Islet precursor cell (in vitro differentiated cells): Measurements from ENCODE around the gene OPRD1.
A peak's percentile ranks its signal among the peaks of the same experiment; 100 is the strongest.
"Not testable (repeated sequence)": the region's sequence is repeated elsewhere in the genome, so short reads cannot be mapped to it uniquely, and the experiment has no call there.

Source experiments
- DNase-seq: peaks from one replicate; pipeline ENCODE4 v3.0.0-alpha.2; 2018

The OPRD1 gene

DNA sequence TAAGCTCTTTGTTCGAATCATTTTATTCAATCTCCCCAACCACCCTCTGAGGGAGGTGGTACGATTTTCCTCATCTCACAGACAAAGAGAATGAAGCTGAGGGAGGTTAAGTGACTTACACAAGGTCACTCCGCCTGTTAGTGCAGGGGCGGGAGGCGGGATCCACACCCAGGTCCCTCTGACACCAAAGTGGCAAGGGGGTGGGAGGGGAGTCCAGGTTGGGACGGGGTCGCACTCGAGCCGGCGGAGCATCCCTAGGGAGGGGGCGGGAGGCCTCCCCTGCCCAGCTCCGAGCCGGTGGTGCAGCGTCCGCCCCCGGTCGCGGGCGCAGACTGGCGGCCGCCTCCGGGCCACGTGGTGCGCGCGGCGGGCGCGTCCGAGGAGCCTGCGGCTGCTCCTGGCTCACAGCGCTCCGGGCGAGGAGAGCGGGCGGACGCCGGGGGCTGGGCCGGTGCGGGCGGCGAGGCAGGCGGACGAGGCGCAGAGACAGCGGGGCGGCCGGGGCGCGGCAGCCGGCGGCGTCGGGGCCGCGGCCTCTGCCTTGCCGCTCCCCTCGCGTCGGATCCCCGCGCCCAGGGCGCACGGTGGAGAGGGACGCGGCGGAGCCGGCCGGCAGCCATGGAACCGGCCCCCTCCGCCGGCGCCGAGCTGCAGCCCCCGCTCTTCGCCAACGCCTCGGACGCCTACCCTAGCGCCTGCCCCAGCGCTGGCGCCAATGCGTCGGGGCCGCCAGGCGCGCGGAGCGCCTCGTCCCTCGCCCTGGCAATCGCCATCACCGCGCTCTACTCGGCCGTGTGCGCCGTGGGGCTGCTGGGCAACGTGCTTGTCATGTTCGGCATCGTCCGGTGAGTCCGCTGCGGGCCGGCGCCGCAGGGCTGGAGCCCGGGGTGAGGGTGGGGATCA lies at the start of gene OPRD1:
TSS of gene OPRD1 (plus strand) at position 405 of the 903 bp plus-strand sequence. CDS start at position 619, 214 bp downstream.
- DNase-seq = no peak

DNA sequence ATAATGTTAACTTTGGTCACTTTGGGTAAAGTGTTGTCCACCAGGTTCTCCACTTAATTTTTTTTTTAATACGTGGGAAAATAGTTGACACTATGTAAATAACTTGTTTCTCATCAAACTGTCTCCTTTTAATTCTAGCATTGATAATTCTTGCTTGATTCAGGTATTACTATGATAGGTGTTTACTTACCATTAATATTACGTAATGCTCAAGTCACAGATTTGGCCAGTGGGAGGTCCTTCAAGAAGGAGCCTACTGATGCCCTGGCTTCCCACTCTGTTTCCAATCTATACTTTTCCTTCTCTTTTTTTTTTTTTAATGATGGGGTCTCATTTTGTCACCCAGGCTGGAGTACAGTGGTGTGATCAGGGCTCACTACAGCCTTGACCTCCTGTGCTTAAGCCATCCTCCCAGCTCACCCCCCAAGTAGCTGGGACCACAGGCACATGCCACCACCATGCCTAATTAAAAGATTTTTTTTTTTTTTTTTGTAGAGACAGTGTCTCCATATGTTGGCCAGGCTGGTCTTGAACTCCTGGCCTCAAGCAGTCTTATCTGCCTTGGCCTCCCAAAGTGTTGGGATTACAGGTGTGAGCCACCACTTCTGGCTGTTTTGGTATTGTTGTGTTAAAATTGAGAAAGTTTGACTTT lies 45.3 kb upstream of the OPRD1 start:
- DNase-seq = no peak

DNA sequence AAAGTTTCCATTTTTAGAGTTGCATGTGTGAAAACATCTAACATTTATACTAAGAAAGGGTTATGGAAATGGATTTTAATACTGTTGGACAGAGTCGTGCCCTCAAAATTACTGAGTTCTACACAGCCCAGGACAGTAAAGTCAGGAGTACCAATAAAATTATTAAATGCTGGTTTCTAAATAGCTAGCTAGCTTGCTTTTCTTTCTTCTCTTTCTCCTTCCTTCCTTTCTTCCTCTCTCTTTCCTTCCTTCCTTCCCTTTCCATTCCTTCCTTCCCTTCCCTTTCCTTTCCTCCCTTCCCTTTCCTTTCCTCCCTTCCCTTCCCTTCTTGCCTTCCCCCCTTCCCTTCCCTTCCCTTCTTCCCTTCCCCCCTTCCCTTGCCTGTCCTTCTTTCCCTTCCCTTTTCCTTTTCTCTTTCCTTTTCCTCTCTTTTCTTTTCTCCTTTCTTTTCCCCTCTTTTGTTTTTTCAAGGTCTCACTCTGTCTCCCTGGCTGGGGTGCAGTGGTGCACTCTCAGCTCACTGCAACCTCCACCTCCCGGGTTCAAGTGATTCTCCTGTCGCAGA lies 41.3 kb upstream of the OPRD1 start:
- no peak for DNase-seq

DNA sequence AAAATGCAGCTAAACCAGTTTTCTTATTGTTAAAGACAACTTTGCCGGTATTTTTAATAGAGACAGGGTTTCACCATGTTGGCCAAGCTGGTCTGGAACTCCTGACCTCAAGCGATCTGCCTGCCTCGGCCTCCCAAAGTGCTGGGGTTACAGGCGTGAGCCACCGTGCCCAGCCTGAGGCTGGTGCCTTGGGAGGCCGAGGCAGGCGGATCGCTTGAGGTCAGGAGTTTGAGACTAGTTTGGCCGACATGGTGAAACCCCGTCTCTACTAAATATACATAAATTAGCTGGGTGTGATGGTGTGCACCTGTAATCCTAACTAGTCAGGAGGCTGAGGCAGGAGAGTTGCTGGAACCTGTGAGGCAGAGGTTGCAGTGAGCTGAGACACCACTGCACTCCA lies 40.0 kb upstream of the OPRD1 start:
- not testable (repeated sequence) for DNase-seq

DNA sequence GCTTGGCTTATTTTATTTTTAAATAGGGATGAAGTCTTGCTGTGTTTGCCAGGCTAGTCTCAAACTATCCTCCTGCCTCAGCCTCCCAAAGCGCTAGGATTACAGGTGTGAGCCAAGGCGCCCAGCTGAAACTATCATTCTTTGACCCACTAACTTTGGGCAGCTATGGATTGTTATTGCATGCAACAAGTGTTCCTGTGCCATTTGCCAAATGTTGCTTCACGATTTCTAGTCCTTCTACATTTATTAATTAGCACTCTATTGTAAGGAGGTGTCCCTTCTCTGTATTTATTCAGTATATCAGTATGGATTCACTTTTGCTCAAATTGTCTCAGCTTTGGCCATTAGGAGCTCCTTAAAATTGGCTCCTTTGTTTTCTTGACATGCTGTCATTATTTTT lies 38.9 kb upstream of the OPRD1 start:
- no peak for DNase-seq

DNA sequence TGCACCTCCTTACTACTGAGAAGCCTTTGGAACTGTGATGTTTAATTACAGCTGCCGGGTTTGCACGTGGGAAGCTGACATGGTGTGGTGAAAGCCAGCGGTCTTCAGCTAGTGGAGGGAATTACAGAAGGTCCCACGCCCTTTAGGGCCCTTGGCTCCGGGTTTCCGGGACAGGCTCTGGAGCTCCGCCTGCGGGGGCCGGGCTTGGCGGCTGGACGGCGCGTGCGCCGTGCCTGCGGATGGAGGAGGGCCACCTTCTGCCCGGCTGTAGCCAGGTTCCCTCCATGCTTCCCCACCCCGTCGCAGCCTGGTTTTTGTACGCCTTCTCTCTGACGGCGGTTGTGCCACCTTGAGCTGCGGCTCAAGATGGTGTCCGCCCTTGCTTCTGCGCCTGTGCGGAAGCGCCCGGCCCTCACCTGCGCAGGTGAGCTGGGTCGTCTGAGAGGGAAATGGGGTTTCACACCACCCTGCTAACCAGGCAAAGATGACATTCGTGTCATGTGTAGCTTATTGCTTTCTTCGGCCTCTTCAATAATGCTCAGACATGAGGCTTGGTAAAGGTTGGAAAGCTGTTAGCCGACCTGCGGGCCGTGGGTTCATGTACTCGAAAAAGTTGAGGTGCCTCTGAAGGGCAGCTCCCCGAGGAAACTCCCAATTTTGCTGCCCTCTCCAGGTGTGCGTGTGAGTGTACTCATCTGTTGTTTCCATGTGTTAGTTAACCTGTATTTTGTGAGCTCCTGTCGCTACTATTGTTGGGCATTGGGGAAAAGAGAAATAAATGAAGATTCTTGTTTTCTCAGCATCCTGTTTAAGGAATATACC lies 36.6 kb upstream of the OPRD1 start:
- peak; percentile 84 for DNase-seq

DNA sequence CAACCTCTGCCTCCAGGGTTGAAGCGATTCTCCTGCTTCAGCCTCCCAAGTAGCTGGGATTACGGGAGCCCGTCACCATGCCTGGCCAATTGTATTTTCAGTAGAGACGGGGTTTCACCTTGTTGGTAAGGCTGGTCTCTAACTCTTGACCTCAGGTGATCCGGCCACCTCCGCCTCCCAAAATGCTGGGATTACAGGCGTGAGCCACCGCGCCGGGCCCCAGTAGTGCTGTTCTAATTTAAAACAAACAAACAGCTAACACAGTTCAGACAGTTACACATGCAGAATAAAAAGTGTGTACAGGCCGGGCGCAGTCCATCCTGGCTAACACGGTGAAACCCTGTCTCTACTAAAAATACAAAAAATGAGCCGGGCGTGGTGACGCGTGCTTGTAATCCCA lies 35.6 kb upstream of the OPRD1 start:
- no peak for DNase-seq

DNA sequence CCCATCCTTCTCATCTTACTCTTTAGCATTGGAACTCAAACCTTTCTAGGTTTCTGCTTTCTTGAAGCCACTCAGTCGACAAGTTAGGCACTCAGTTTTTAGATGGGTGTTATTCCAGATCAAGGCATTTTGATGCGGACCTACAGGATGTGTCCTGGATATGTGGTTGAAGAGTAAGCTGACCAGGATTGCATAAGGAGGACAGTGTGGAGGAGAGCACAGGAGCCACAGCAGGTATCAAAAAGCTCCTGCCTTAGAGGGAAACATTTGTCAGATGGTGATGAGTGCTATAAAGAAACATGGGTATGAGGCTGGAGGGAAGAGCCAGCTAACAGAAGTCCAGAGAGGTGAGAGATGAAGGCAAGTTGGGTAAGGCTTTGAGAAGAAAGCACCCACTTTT lies 33.9 kb upstream of the OPRD1 start:
- no peak for DNase-seq

DNA sequence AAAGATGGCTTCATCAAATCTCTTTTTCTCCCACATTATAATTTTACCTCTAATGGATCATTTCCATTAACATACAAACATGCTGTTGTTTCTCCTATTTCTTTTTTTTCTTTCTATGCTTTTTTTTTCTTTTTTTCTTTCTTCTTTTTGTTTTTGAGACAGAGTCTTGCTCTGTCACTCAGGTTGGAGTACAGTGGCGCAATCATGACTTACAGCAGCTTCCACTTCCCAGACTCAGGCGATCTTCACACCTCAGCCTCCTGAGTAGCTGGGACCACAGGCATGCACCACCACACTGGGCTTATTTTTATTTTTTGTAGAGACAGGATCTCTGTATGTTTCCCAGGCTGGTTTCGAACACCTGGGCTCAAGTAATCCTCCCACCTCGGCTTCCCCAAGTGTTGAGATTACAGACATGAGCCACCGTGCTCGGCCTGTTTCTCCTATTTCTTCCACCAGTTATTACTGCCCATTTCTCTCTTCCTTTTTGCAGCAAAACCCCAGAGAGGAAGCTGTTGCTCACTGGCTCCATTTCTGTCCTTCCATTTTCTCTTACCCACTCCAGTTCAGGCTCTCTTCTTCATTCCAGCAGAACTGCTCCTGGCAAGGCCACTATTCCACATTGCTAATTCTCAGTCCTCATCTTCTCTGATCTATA lies 32.1 kb upstream of the OPRD1 start:
- no peak for DNase-seq

DNA sequence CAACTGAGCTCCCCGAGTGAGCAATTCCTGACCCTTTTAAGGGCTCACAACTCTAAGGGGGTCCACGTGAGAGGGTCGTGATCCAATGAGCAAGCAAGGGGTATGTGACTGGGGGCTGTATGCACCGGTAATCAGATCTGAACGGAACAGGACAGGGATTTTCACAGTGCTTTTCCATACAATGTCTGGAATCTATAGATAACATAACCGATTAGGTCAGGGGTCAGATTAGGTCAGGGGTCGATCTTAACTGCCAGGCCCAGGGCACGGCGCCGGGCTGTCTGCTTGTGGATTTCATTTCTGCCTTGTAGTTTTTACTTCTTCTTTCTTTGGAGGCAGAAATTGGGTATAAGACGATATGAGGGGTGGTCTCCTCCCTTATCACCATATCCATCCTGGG lies 30.7 kb upstream of the OPRD1 start:
- DNase-seq = no peak

DNA sequence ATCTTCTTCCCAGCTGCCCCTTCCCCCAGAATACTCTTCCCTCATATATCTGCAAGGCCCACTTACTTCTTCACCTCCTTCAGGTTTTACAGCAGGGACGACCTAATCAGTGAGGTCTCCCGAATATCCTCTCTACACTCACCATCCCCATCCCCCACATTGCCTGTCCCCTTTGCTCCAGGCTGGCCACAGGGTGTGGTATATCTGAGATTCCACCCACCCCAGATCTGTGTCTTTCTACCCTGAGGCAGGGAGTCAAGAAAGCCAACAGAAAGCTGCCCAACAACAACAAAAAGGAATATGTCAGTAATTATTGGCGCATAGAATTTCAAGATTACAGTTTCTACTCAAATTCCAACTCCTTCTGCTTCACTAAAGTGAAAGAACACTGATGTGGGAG lies 30.0 kb upstream of the OPRD1 start:
- peak; percentile 71 for DNase-seq

DNA sequence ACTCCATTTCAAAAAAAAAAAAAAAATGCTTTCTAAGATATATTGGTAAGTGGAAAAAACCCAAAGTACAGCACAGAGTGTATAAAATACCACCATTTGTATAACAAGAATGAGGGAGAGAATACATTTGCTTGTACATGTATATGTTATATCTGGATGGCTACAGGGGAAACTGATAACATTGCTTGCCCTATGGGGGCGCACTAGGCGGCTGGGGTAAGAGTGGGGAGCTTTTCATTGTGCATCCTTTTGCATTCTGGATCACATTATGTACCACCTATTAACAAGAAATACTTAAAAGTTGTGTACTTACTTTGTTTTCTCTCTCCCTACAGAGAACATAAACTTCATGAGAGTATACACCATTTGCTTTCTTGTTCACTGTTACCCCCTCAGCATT lies 28.6 kb upstream of the OPRD1 start:
- no peak for DNase-seq

DNA sequence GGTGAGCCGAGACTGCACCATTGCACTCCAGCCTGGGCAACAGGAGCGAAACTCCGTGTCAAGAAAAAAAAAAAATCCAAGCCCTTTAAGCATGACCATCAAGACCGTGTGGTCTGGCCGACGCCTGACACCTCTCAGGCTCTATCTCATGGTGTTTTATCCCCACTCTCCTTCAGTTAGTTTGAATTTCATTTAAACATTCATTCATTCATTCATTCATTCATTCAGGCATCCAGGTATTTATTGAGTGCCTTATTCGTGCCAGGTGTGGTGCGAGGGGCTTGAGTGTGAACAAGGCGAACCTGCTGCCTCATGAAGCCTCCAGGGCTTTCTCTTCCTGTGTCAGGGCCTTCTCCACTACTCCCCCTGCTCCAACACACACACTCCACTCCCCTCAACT lies 22.6 kb upstream of the OPRD1 start:
- DNase-seq = no peak

DNA sequence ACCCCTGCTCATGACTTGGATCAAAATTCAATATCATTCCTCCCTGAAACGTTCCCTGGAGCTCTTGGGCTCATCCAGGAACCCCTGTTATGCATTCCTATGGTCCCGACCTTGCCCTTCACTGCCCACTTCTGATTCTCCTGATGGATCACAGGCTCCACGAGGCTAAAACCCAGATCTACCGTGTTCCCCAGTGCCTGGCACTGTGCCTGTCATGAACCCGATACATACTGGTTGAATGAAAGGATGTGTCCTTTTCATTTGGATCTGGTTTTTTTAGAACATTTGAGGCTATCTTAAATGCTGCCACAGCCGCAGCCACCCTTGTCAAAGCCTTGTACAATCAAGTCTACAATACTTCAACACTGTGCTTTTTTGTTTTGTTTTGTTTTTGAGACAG lies 22.2 kb upstream of the OPRD1 start:
- DNase-seq = no peak

DNA sequence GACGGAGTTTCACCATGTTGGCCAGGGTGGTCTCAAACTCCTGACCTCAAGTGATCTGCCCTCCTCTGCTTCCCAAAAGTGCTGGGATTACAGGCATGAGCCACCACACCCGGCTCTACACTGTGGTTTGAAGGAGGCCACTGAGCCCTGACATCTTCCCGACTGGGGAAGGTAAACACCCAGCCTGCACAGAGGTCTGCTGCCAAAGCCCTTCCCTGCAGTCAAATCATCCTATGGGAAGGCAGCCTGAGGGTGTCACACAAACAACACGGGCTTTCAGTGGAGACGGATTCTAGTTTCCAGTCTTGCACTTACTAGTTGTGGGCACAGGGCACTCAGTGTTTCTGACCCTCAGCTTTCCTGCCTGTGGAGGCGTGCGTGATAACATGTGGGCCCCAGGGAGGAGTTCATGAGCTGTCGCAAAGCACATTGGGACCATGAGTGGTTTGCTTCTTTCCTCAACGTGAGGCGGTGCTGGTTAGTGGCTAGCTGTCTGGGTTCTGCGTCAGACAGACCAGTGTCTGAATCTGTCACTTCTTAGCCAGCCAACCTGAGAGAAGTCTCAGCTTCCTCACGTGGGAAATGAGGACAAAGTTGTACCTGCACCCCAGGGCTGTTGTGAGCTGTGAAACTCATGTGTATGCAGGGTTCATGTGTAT lies 21.5 kb upstream of the OPRD1 start:
- DNase-seq = no peak

DNA sequence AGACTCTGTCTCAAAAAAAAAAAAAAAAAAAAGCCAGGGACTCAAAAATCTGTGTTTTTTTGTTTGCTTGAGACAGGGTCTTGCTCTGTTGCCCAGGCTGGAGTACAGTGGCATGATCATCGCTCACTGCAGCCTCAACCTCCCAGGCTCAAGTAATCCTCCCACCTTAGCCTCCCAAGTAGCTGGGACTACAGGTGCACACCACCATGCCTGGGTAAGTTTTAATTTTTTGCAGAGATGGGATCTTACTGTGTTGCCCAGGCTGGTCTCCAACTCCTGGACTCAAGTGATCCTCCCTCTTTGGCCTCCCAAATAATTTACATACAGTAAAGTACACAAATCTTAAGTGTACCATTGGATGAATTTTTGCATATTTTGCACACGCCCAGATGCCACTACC lies 20.0 kb upstream of the OPRD1 start:
- DNase-seq = not testable (repeated sequence)

DNA sequence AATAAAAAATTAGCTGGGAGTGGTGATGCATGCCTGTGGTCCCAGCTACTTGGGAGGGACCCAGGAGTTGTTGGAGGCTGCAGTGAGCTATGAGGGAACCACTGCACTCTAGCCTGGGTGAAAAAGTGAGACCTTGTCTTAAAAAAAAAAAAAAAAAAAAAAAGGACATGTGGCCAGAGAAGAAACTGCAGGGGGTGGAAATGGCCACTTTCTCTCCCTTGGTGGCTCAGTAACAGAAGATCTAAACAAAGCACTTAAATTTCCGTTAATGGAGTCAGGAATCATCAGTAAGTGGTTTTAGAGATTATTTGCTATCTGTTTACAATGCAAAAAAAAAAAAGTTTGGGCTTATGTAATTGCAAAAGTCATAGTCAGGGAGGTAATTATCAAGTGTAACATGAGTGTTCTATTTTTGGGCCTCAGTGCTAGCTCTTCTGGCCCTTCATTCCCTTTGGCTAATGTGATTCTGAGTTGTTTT lies 19.3 kb upstream of the OPRD1 start:
- DNase-seq = no peak

DNA sequence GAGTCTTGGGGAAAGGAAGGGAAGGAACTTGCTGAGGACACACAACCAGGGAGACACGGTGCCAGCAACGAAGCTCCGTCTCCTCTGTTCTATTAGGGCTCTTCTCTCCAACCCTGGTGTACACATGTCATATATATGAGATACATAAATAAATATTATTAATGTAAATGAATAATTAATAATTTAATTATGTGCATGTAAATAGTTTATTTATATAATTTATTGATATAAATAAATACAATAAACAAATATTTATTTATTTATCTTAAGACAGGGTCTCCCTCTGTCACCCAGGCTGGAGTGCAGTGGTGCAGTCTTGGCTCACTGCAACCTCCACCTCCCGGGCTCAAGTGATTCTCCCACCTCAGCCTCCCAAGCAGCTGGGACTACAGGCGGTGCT lies 17.4 kb upstream of the OPRD1 start:
- not testable (repeated sequence) for DNase-seq

DNA sequence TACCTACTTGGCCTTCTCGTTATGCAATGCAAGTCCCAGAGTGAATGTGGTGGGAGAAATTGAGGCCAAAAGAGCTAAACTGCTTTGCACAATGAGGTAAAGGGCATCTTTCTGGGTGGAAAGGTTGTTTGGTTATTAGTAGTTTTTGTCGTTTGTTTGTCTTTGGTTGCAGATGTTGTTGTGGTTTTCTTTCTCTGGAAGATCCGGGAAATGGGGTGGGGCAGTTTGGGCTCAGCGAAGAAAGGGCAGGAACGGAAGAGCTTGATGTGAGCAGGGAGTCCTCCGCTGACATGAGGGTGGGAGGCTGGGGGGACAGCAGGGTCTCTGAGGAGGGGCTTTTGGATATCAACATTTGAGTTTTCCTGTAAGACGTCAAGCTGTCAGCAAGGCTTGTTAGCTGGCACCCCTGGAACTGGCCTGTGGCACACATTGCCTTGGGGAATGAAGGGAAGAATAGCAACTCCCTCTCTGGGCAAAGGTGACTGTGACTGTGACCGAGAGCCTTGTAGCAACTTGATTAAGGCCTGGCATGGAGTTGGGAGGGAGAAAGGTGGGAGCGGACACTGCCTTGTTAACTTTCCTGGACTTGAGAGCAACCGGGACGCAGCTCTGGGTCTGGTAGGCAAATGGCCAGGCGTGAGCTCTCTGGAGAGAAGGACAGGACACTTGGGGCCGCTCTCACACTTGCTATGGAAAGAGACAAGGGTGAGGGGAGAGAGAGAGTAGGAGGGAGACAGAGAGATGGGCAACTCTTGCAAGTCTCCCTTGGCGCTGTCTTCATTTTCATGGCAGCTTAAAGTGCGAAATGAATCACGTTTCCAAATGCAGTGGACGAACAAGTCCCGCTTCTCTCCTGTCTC lies 15.4 kb upstream of the OPRD1 start:
- DNase-seq = no peak

DNA sequence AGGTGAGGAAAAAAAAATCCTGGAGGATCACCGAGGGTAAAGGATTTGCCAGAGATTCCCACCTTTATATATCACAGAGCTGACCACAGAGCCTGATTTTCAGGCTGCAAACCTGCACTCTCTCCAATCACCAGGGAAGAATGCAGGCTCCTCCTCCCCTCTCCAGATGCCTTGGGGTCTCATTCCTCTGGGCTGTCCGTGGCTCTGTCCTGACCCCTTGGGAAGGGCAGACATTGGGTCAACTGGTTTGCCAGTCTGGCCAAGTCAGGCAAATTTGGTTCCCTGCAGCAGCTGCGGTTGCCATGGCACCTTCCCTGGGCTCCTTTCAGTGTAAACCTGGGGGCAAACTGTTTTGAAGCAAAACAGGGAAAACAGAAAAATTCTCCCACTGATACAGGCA lies 11.6 kb upstream of the OPRD1 start:
- peak; percentile 81 for DNase-seq

DNA sequence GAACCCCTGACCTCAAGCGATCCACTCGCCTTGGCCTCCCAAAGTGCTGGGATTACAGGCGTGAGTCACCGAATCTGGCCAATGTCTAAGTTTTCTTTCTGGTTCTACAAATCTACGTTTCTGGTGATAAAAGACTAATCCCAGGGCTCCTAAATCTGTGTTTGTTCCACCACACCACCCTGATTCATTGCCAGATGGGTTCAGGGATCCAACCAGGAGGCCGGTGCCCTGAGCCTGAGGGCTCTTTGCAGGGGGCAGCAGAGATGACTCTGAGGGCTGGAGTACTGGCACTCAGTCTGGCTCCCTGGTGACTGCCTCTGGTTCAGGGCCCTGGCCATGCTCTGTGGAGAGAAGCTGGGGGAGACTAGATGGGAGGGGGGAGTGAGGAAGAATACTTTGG lies 10.5 kb upstream of the OPRD1 start:
- DNase-seq = peak; percentile 74
